Mucosa of stomach (tissue), 1 donor: Measurements from ENCODE around the gene PRORP.
"Not testable (repeated sequence)": the region's sequence is repeated elsewhere in the genome, so short reads cannot be mapped to it uniquely, and the experiment has no call there.

Experiments used
- H3K27me3 ChIP-seq: one replicate; pipeline ENCODE4 v1.7.0; 2013; ENCODE audit warnings: mild to moderate bottlenecking, low read length; ENCODE audit not compliant: control insufficient read depth, insufficient read depth
- H3K36me3 ChIP-seq: one replicate; pipeline ENCODE4 v1.7.0; 2013; ENCODE audit warnings: low read length; ENCODE audit not compliant: control insufficient read depth, insufficient read depth
- H3K4me1 ChIP-seq: one replicate; pipeline ENCODE4 v1.7.0; 2013; ENCODE audit warnings: mild to moderate bottlenecking, low read length; ENCODE audit not compliant: control insufficient read depth, insufficient read depth
- H3K4me3 ChIP-seq: one replicate; pipeline ENCODE4 v1.7.0; 2013; ENCODE audit warnings: low read length
- H3K9ac ChIP-seq: one replicate; pipeline ENCODE4 v1.7.0; 2013; ENCODE audit warnings: mild to moderate bottlenecking, low read length, moderate library complexity
- H3K9me3 ChIP-seq: one replicate; pipeline ENCODE4 v1.7.0; 2013; ENCODE audit warnings: mild to moderate bottlenecking, low read length, moderate library complexity; ENCODE audit not compliant: control insufficient read depth
- donor health status: Pancreatic carcinoma.

Gene PRORP

DNA sequence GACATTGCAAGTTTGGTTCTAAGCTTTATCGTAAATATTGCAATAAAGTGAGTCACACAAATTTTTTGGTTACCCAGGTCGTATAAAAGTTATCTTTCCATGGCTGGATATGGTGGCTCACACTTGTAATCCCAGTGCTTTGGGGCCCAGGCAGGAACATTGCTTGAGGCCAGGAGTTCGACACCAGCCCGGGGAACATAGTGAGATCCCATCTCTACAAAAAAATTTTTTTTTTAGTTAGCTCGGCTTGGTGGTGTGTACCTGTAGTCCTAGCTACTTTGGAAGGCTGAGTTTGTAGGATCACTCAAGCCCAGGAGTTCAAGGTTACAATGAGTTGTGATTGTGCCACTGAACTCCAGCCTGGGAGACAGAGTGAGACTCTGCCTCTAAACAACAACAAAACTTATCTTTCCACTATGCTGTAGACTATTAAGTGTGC lies 24.4 kb downstream of the PRORP start:
- Histone ChIP-seq H3K9me3 (no peaks in the 10 kb centered on the region), H3K36me3 (no peaks in the 10 kb centered on the region), H3K27me3 (no peaks in the 10 kb centered on the region), H3K4me1 (no peaks in the 10 kb centered on the region), H3K4me3 (no peak overlapping the region), H3K9ac (no peak overlapping the region)

DNA sequence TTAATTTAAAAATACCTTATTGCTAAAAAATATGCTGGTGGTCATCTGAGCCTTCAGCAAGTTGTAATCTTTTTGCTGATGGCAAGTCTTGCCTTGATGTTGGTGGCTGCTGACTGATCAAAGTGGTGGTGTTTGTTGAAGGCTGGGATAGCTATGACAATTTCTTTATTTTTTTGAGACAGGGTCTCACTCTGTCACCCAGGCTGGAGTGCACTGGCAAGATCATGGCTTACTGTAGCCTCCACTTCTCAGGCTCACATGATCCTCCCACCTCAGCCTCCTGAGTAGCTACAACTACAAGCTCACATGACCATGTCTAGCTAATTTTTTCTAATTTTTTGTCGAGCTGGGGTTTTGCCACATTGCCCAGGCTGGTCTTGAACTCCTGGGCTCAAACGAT lies 24.8 kb downstream of the PRORP start:
- Histone ChIP-seq H3K9ac (no peak overlapping the region), H3K36me3 (no peaks in the 10 kb centered on the region), H3K4me1 (no peaks in the 10 kb centered on the region), H3K4me3 (no peak overlapping the region), H3K9me3 (no peaks in the 10 kb centered on the region), H3K27me3 (no peaks in the 10 kb centered on the region)

DNA sequence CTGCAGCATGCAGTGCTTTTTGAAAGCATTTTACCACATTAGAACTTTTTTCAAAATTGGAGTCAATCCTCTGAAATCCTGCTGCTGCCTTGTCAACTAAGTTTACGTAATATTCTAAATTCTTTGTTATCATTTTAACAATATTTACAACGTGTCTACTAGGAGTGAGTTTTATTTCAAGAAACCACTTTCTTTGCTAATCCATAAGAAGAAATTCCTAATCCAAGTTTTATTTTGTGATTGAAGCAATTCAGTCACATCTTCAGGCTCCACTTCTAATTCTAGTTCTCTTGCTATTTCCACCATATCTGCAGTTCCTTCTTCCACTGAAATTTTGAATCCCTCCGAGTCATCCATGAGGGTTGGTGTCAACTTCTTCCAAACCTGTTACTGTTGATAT lies 25.4 kb downstream of the PRORP start:
- H3K36me3 ChIP-seq = no peaks in the 10 kb centered on the region
- H3K27me3 ChIP-seq = no peaks in the 10 kb centered on the region
- no peak overlapping the region for H3K9ac ChIP-seq
- no peaks in the 10 kb centered on the region for H3K4me1 ChIP-seq
- no peaks in the 10 kb centered on the region for H3K9me3 ChIP-seq
- no peak overlapping the region for H3K4me3 ChIP-seq

DNA sequence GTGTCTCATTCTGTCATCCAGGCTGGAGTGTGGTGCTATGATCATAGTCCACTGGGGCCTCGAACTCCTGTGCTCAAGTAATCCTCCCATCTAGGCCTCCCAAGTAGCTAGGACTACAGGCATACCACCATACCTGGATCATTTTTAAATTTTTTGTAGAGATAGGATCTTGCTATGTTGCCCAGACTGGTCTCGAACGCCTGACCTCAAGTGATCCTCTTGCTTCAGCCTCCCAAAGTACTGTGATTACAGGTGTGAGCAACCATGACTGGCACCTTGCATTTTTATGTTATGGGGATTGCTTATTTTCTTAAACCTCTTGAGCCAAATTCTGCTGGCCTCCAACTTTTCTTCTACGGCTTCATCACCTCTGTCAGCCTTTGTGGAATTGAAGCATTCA lies 26.9 kb downstream of the PRORP start:
- H3K9ac ChIP-seq = no peak overlapping the region
- no peaks in the 10 kb centered on the region for H3K9me3 ChIP-seq
- no peaks in the 10 kb centered on the region for H3K36me3 ChIP-seq
- no peaks in the 10 kb centered on the region for H3K27me3 ChIP-seq
- H3K4me1 ChIP-seq = no peaks in the 10 kb centered on the region
- H3K4me3 ChIP-seq = no peak overlapping the region

DNA sequence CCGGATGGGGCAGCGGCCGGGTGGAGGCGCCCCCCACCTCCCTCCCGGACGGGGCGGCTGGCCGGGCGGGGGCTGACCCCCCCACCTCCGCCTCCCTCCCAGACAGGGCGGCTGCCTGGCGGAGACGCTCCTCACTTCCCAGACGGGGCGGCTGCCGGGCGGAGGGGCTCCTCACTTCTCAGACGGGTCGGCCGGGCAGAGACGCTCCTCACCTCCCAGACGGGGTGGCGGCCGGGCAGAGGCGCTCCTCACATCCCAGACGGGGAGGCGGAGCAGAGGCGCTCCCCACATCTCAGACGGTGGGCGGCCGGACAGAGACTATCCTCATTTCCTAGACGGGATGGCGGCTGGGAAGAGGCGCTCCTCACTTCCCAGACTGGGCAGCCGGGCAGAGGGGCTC lies 30.2 kb downstream of the PRORP start:
- H3K36me3 ChIP-seq, H3K4me1 ChIP-seq, H3K27me3 ChIP-seq, H3K4me3 ChIP-seq, H3K9ac ChIP-seq, H3K9me3 ChIP-seq: not testable (repeated sequence)

DNA sequence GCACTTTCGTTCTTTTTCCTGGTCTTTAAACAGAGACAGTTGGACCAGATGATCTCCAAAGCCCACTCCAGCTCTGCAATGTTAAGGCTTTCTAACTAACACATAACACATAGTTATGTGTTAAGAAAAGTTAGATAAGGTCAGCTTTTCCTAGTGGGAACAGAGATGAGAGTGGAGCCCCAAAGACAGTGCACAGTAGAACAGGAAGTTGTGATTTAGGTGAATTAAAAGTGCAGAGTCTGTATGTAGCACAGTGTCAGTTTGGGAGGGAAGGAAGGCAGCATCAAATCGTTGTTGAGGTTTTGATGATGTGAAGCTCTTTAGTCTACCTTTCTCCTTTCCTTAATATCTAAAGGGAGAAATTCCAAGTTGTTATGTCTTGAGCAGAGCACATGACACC lies 31.7 kb downstream of the PRORP start:
- Histone ChIP-seq H3K9ac (no peak overlapping the region), H3K4me3 (no peak overlapping the region), H3K9me3 (no peaks in the 10 kb centered on the region), H3K36me3 (no peaks in the 10 kb centered on the region), H3K4me1 (peaks cover 8% of the 10 kb centered on the region), H3K27me3 (no peaks in the 10 kb centered on the region)

DNA sequence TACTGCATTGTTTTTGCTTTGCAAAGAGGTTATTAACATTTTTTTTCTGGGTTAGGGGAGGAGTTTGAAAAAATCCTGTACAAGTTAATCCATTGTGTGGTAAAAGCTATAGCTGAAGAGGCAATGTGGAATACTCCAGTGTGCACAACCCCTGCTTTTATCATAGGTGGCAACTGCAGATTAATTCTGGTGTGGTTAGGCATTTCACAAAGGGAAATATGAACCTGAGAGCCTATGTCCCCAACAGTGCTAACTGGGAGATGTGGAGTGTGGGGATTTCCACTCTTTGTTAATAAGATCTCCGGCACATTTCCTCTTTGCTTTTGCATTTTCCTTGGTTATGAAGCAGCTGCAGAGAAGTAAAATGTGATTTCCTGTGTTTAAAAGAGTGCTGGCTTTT lies 33.6 kb downstream of the PRORP start:
- Histone ChIP-seq H3K36me3 (no peaks in the 10 kb centered on the region), H3K27me3 (no peaks in the 10 kb centered on the region), H3K9me3 (no peaks in the 10 kb centered on the region), H3K9ac (no peak overlapping the region), H3K4me1 (peaks cover 8% of the 10 kb centered on the region), H3K4me3 (no peak overlapping the region)

DNA sequence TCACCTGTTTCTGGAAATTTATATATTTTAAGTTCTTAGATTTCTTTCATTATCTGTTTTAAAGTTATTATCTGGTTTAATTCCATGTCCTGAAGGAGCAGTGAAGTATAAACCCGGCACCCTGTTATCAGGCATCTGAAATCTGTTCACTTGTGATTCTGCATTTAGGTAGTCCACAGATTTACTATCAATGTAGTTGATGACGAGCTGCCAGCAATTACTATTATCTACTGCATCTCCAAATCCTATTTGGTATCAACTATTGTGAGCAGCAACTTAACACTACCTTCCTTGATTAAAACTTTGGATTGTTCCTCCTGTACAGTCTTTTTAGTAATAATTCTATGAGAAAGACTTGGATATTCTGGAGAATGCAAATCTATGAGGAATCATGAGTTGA lies 36.1 kb downstream of the PRORP start:
- H3K36me3 ChIP-seq = no peaks in the 10 kb centered on the region
- peaks cover 8% of the 10 kb centered on the region for H3K4me1 ChIP-seq
- H3K9ac ChIP-seq = no peak overlapping the region
- no peaks in the 10 kb centered on the region for H3K27me3 ChIP-seq
- H3K9me3 ChIP-seq = no peaks in the 10 kb centered on the region
- no peak overlapping the region for H3K4me3 ChIP-seq

DNA sequence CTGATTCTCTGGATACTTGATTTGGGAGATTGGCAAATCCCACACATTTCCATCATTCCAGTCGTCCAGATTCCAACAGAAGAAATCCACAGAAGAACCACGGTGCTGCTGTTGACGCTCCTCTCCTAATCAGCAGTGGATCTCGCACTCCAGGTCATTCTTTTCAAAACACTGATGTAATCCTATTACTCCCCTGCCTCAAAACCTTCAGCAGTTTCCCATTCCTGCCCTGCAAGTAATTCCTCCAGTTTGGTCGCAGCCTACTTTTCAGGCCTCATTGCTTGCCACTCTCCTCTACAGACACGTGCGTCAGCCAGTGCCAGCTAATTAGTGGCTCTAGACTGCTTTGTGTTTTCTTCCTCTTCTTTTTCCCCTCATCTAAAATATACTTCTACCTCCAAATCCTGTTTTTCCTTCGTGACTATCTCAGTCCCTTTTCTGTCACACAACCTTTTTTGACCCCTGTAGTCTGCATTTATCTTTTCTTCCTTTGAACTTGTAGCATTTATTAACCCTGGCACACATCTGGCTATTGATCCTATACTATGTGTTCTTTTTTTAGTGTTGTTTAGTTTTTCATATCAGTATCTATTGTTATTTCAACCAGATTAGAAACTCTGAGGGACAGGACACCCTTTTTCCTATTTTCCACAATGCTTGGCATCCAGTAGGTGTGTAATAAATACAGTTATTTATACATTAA lies 36.8 kb downstream of the PRORP start:
- Histone ChIP-seq H3K4me3 (no peak overlapping the region), H3K27me3 (no peaks in the 10 kb centered on the region), H3K4me1 (peaks cover 8% of the 10 kb centered on the region), H3K9me3 (no peaks in the 10 kb centered on the region), H3K9ac (no peak overlapping the region), H3K36me3 (no peaks in the 10 kb centered on the region)

DNA sequence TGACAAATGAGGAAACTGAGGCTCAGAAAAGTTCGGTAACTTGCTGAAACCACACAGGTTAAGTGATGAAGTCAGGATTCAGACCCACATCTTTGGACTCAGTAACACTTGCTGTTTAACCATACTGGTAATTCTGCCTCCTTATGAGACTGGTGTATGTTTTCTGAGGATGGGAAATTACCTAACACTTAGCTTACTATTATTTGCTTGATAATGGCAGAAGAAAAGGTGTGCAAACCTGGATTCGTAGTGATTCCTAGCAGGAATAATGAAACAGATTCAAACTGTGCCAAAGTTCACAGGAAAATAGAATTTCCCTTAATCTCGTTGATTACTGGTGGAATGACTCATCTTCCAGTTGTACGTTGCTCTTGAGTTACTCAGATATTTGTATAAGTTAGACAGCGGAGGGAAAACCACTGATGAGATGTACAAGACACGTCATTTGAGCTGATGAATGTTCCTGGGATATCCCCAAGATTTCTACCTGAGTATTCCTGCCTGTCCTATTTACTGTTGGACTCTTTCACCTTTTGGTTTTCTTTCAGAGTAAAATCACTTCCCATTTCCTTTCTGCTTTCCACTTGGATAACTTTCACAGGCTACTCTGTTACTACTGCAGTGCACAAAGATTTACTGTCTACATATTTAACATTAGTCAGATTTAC lies 37.5 kb downstream of the PRORP start:
- H3K4me3 ChIP-seq = no peak overlapping the region
- H3K36me3 ChIP-seq = no peaks in the 10 kb centered on the region
- no peak overlapping the region for H3K9ac ChIP-seq
- H3K4me1 ChIP-seq = peaks cover 12% of the 10 kb centered on the region
- no peaks in the 10 kb centered on the region for H3K9me3 ChIP-seq
- H3K27me3 ChIP-seq = no peaks in the 10 kb centered on the region

DNA sequence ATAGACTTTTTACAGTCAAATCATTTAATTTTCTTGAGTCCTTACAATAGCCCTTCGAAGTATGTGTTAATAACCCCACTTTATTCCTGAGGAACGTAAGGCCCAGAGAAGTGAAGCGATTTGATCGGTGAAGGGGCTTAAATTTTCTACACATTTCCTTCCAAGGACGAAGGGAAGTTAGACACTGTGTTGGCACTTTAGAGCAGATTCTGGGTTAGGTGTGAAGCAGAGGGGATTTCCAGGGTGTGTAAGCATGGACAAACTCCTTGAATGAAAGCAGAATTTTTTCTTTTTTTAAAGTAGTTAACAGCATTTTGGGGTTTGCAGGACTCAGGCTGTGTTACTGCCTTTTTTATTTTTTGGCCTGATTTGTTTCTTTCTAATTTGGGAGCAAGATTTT lies 38.9 kb downstream of the PRORP start:
- Histone ChIP-seq H3K27me3 (no peaks in the 10 kb centered on the region), H3K9ac (no peak overlapping the region), H3K4me1 (peaks cover 9% of the 10 kb centered on the region), H3K36me3 (no peaks in the 10 kb centered on the region), H3K4me3 (no peak overlapping the region), H3K9me3 (no peaks in the 10 kb centered on the region)

DNA sequence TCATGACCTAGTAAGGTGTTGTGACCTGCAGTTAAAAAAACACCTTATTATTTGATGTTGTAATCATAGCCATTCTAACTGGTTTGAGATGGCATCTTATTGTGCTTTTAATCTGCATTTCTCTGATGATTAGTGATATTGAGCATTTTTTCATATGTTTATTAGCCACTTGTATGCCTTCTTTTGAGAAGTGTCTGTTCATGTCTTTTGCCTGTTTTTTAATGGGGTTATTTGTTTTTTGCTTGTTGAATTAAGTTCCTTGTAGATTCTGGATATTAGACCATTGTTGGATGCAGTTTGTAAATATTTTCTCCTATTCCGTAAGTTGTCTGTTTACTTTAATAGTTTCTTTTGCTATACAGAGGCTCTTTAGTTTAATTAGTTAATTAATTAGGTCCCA lies 41.0 kb downstream of the PRORP start:
- Histone ChIP-seq H3K36me3 (no peaks in the 10 kb centered on the region), H3K4me3 (no peak overlapping the region), H3K4me1 (peaks cover 6% of the 10 kb centered on the region), H3K9me3 (no peaks in the 10 kb centered on the region), H3K27me3 (no peaks in the 10 kb centered on the region), H3K9ac (no peak overlapping the region)
